ENCODE measurements around the gene SSBP4.

Gene SSBP4

GRCh38 chr19:18478545-18479311, 59.5 kb downstream of the SSBP4 start:
- Histone ChIP-seq H3K4me1 (ENCODE audit: control insufficient read depth, insufficient read depth, low read length) (peaks cover 46% of the 10 kb centered on the region), H3K4me3 (ENCODE audit: low read length) (peak overlapping the region; percentile 35), H3K27me3 (replicated peaks; ENCODE audit: control insufficient read depth, insufficient read depth, low read length) (no peaks in the 10 kb centered on the region), H3K9ac (ENCODE audit: low read length) (peak overlapping the region; percentile 74), H3K9me3 (ENCODE audit: control insufficient read depth, low read length) (no peaks in the 10 kb centered on the region), H3K36me3 (ENCODE audit: control insufficient read depth, insufficient read depth, low read length, severe bottlenecking) (no peaks in the 10 kb centered on the region)
- peak; percentile 91 for DNase-seq (ENCODE audit: low read depth)

GRCh38 chr19:18480006-18480691, 61.0 kb downstream of the SSBP4 start:
- no peaks in the 10 kb centered on the region for H3K36me3 ChIP-seq (ENCODE audit: control insufficient read depth, insufficient read depth, low read length, severe bottlenecking)
- H3K4me3 ChIP-seq (ENCODE audit: low read length): peak overlapping the region; percentile 28
- peaks cover 49% of the 10 kb centered on the region for H3K4me1 ChIP-seq (ENCODE audit: control insufficient read depth, insufficient read depth, low read length)
- DNase-seq (ENCODE audit: low read depth): peak; percentile 72
- no peaks in the 10 kb centered on the region for H3K27me3 ChIP-seq (replicated peaks; ENCODE audit: control insufficient read depth, insufficient read depth, low read length)
- H3K9ac ChIP-seq (ENCODE audit: low read length): peak overlapping the region; percentile 74
- no peaks in the 10 kb centered on the region for H3K9me3 ChIP-seq (ENCODE audit: control insufficient read depth, low read length)

GRCh38 chr19:18481505-18482222, 62.5 kb downstream of the SSBP4 start:
- Histone ChIP-seq H3K4me1 (ENCODE audit: control insufficient read depth, insufficient read depth, low read length) (peaks cover 57% of the 10 kb centered on the region), H3K27me3 (replicated peaks; ENCODE audit: control insufficient read depth, insufficient read depth, low read length) (no peaks in the 10 kb centered on the region), H3K9me3 (ENCODE audit: control insufficient read depth, low read length) (no peaks in the 10 kb centered on the region), H3K4me3 (ENCODE audit: low read length) (no peak overlapping the region), H3K9ac (ENCODE audit: low read length) (no peak overlapping the region), H3K36me3 (ENCODE audit: control insufficient read depth, insufficient read depth, low read length, severe bottlenecking) (no peaks in the 10 kb centered on the region)
- no peak for DNase-seq (ENCODE audit: low read depth)

- peaks cover 55% of the 10 kb centered on the region for H3K4me1 ChIP-seq (ENCODE audit: control insufficient read depth, insufficient read depth, low read length)
- no peak overlapping the region for H3K4me3 ChIP-seq (ENCODE audit: low read length)
- no peaks in the 10 kb centered on the region for H3K9me3 ChIP-seq (ENCODE audit: control insufficient read depth, low read length)
- H3K36me3 ChIP-seq (ENCODE audit: control insufficient read depth, insufficient read depth, low read length, severe bottlenecking): no peaks in the 10 kb centered on the region
- peak; percentile 27 for DNase-seq (ENCODE audit: low read depth)
- no peak overlapping the region for H3K9ac ChIP-seq (ENCODE audit: low read length)
- no peaks in the 10 kb centered on the region for H3K27me3 ChIP-seq (replicated peaks; ENCODE audit: control insufficient read depth, insufficient read depth, low read length)
Measured at GRCh38 chr19:18483119-18483890, 64.1 kb downstream of the SSBP4 start.

Measured in adipocyte (in vitro differentiated cells).